Heart left ventricle (tissue), 16 donors: Measurements from ENCODE around the gene SMYD1. TPM values are rescaled to one million over a fixed set of nuclear protein-coding genes. Genes with fewer than 3 reads are reported as not detected.
A peak's percentile ranks its signal among the peaks of the same experiment; 100 is the strongest.

ENCODE experiments used
- ATAC-seq, 4 donors: fragments of 200-7000 bp; cut with Tn5 transposase; one replicate each; pipeline ENCODE4 v1.9.1; 2020 to 2022; ENCODE audit warnings: moderate library complexity in 4 of 4, mild to moderate bottlenecking in 3 of 4, moderate number of reproducible peaks in 1 of 4
- DNase-seq, 5 donors: peaks; one replicate each; pipeline ENCODE4 v3.0.0-alpha.2; 2020
- H3K27ac ChIP-seq, 12 donors: fragments of 200-600 bp; sonication (generic) in 4 of 12; one replicate each; pipeline versions ENCODE4 v1.5.0 to v1.8.0; 2016 to 2022; ENCODE audit warnings: mild to moderate bottlenecking in 2 of 12
- H3K27me3 ChIP-seq, 9 donors: fragments of 200-600 bp; sonication (generic) in 2 of 9; one replicate each; pipeline versions ENCODE4 v1.5.1 to v1.8.0; 2016 to 2022; ENCODE audit warnings: mild to moderate bottlenecking in 3 of 9
- H3K36me3 ChIP-seq, 9 donors: fragments of 200-600 bp; sonication (generic) in 2 of 9; one replicate each; pipeline versions ENCODE4 v1.5.0 to v1.8.0; 2018 to 2022; ENCODE audit warnings: mild to moderate bottlenecking in 2 of 9
- H3K4me1 ChIP-seq, 12 donors: fragments of 200-600 bp; sonication (generic) in 4 of 12; one replicate each; pipeline versions ENCODE4 v1.5.0 to v1.8.0; 2016 to 2022; ENCODE audit warnings: mild to moderate bottlenecking in 3 of 12
- H3K4me3 ChIP-seq, 12 donors: fragments of 200-600 bp; sonication (generic) in 4 of 12; one replicate each; pipeline versions ENCODE4 v1.5.0 to v1.8.0; 2017 to 2022; ENCODE audit warnings: mild to moderate bottlenecking in 9 of 12, moderate library complexity in 4 of 12
- H3K9me3 ChIP-seq, 12 donors: fragments of 200-600 bp; sonication (generic) in 4 of 12; one replicate each; pipeline versions ENCODE4 v1.5.0 to v1.8.0; 2016 to 2022; ENCODE audit warnings: mild to moderate bottlenecking in 1 of 12
- POLR2A ChIP-seq, 2 donors: fragments of 450-650 bp; IDR thresholded peaks; one replicate each; pipeline ENCODE4 v1.6.1; 2017; ENCODE audit warnings: antibody characterized with exemption in 2 of 2, mild to moderate bottlenecking in 2 of 2, moderate library complexity in 2 of 2
- WGBS, 4 donors: extraction: QIAGEN DNeasy Blood & Tissue Kit in 2 of 4; methylation state at CpG; one replicate each; pipeline versions ENCODE4 v1.1.5 to v1.1.7; 2013 to 2018; 5-methylcytosine and 5-hydroxymethylcytosine counted together
- intact Hi-C, 10 donors: fragments of 100-400 bp; cut with DNase I; formaldehyde crosslinking; loops; one replicate each; pipeline versions ENCODE4 v1.11.1 to v1.14.2; 2022
- polyA plus RNA-seq, 2 donors: library from polyadenylated mRNA; stranded (reverse); fragments of 200-250 nt; gene quantifications; one replicate each; pipeline ENCODE4 v1.2.3, GENCODE V29; 2013
- total RNA-seq, 9 donors: library from RNA; depleted of rRNA in 2 of 9; stranded (reverse); fragments of >200 nt in 2 of 9; fragmentation: NEBNext Ultra II Directional in 3 of 9; extraction: Animal tissue kit (Norgen Biotek cat#: 25700) in 3 of 9; gene quantifications; one replicate each; pipeline versions ENCODE4 v1.1.0 to v1.2.4, GENCODE V29; 2016 to 2023
- TF ChIP-seq, protein P1 (sequence below), 12 donors: fragments of 200-600 bp; sonication (generic) in 4 of 12; IDR thresholded peaks; one replicate each; pipeline versions ENCODE4 v1.5.0 to v1.8.0; 2018 to 2022; ENCODE audit warnings: antibody characterized with exemption in 12 of 12, mild to moderate bottlenecking in 5 of 12
- donor health status: ischemic (EF 13 %, LVEDD 7.1; RV severe dilation, severe dysfunction).
- donor health status: healthy with polysubstance abuse.
- donor health status: DM: no; HTN: yes; CAD: no.
- donor health status: DM: no; HTN: no; CAD: no.
- donor health status: ischemic (EF 25% LVEDD 6.9; RV normal size, moderate dysfunction).
- donor health status: ischemic (EF 25% LVEDD 5.7; RV mildly dilated, moderate dysfunction).
- donor health status: healthy.
- donor health status: DM: yes; HTN: yes; CAD: no.
- donor health status: ischemic (EF 35%, LVEDD 5.7; RV mildly dilated, moderate dysfunction).
- donor health status: nonischemic (EF 11% LVEDD 7.7; RV severe dilation, severe dysfunction).
- donor health status: DM: yes; HTN: yes; CAD: no.
- donor health status: PGD.
- donor health status: ischemic (EF 29% LVEDD 5.4; RV normal size, mild dysfunction).
- donor health status: nonischemic (EF 23%, LVEDD 6.1; RV moderate dilation, normal function).

The SMYD1 gene
- total and polyA plus RNA-seq, 11 donors: 132 to 658 (median 346) TPM

DNA sequence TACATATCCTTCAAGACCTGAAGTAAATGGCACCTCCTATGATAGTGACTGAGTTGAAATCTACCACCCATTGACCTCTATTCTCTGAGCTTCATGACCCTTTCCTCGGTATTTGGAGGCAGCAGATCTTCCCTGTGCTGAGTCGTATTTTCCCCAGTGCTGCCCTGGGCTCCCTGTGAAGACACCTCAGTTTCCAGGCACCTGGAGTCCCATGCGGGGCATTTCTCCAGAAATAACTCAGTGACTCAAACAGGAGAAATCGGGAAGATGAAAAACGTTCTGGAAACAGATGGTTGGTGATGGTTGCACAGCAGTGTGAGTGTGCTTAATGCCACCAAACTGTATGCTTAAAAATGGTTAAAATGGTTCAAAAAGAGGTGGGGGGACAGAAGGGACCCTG lies 18.0 kb downstream of the SMYD1 start:
- H3K36me3 ChIP-seq: peaks cover 0 to 51% (median 6%) of the 10 kb centered on the region in 9 donors
- no peak overlapping the region for H3K27ac ChIP-seq
- no peak for TF ChIP-seq POLR2A (IDR thresholded peaks at IDR 0.05)
- TF ChIP-seq, protein P1, sequence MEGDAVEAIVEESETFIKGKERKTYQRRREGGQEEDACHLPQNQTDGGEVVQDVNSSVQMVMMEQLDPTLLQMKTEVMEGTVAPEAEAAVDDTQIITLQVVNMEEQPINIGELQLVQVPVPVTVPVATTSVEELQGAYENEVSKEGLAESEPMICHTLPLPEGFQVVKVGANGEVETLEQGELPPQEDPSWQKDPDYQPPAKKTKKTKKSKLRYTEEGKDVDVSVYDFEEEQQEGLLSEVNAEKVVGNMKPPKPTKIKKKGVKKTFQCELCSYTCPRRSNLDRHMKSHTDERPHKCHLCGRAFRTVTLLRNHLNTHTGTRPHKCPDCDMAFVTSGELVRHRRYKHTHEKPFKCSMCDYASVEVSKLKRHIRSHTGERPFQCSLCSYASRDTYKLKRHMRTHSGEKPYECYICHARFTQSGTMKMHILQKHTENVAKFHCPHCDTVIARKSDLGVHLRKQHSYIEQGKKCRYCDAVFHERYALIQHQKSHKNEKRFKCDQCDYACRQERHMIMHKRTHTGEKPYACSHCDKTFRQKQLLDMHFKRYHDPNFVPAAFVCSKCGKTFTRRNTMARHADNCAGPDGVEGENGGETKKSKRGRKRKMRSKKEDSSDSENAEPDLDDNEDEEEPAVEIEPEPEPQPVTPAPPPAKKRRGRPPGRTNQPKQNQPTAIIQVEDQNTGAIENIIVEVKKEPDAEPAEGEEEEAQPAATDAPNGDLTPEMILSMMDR (IDR thresholded peaks at IDR 0.05): no peak
- H3K9me3 ChIP-seq: no peaks in the 10 kb centered on the region
- H3K4me1 ChIP-seq: peaks cover 0 to 19% (median 7%) of the 10 kb centered on the region in 12 donors
- intact Hi-C loops: no loop called here
- no peak overlapping the region for H3K4me3 ChIP-seq
- WGBS, 4 donors: 48 to 66% (median 58%) methylated on average over 5 of the region's 5 CpGs
- no peak for ATAC-seq
- no peak for DNase-seq
- H3K27me3 ChIP-seq: no peaks in the 10 kb centered on the region

DNA sequence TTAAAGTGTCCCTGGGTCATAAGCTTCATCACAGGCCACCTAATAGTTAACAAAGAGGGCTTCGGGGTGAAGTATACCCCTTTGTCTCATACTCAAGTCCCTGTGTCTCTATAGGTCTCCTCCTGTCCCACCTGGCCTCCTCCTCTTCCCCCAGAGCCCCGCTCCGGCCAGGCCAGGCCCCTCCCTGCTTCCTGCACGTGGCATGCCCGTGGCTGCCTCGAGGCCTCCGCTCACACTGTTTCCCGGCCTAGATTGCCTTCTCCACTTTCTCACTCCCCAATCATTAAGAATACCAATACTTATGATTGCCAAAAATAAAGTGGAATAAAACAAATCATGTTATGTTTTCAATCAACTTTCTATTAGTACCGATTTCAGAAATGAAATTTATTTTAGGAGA lies 18.8 kb downstream of the SMYD1 start:
- DNase-seq: no peak
- Histone ChIP-seq H3K4me1 (peaks cover 0 to 17% (median 7%) of the 10 kb centered on the region in 12 donors), H3K9me3 (no peaks in the 10 kb centered on the region), H3K27ac (no peak overlapping the region), H3K27me3 (no peaks in the 10 kb centered on the region), H3K36me3 (peaks cover 0 to 58% (median 9%) of the 10 kb centered on the region in 9 donors), H3K4me3 (no peak overlapping the region)
- no peak for ATAC-seq
- TF ChIP-seq, protein P1 (IDR thresholded peaks at IDR 0.05): no peak
- TF ChIP-seq POLR2A (IDR thresholded peaks at IDR 0.05): no peak
- WGBS, 4 donors: 54 to 61% (median 60%) methylated on average over 9 of the region's 9 CpGs
- intact Hi-C loops: no loop called here

DNA sequence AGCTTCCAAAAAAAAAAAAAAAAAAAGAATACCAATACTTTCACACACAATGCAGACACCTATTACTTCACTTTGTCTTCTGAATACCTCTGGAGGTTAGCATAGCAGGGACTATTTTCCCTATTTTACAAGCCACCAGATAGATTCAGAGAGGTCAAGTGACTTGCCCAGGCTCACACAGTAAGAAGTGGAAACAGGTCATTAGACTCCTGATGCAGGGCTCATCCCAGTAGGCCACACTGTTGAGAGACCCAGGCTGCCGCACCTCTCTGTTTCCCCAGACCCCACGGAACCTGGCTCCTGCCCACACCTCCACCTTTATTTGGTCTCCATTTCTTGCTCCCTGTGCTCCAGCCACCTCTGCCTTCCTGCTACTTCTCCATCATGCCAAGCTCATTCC lies 19.4 kb downstream of the SMYD1 start:
- WGBS, 4 donors: 83 to 95% (median 88%) methylated on average over 2 of the region's 2 CpGs
- DNase-seq: no peak

DNA sequence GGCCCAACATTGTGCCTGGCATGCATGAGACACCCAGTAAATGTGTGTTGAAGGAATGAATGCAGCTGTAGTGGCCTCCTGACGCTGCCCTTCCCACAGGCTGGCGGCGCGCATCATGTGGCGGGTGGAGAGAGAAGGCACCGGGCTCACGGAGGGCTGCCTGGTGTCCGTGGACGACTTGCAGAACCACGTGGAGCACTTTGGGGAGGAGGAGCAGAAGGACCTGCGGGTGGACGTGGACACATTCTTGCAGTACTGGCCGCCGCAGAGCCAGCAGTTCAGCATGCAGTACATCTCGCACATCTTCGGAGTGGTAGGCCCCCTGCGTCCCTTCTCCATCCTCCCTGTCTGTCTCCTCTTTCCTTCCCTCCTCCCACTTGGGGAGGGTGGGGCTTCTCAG lies 20.1 kb downstream of the SMYD1 start:
- peak in 1 of 4 donors; percentile 10 for ATAC-seq
- peaks cover 0 to 70% (median 20%) of the 10 kb centered on the region in 9 donors for H3K36me3 ChIP-seq
- no peak overlapping the region for H3K27ac ChIP-seq
- TF ChIP-seq, protein P1 (IDR thresholded peaks at IDR 0.05): no peak
- TF ChIP-seq POLR2A (IDR thresholded peaks at IDR 0.05): no peak
- peaks cover 0 to 9% (median 0%) of the 10 kb centered on the region in 12 donors for H3K4me1 ChIP-seq
- no peak overlapping the region for H3K4me3 ChIP-seq
- no peak for DNase-seq
- 71 to 81% (median 77%) methylated on average over 15 to 17 of the region's 17 CpGs for WGBS, 4 donors
- intact Hi-C loops: no loop called here
- no peaks in the 10 kb centered on the region for H3K9me3 ChIP-seq
- no peaks in the 10 kb centered on the region for H3K27me3 ChIP-seq

More for the DNA sequence above, 19.4 kb downstream of the SMYD1 start:
- ATAC-seq: no peak
- Histone ChIP-seq H3K27ac (no peak overlapping the region), H3K9me3 (no peaks in the 10 kb centered on the region), H3K36me3 (peaks cover 0 to 63% (median 13%) of the 10 kb centered on the region in 9 donors), H3K4me3 (no peak overlapping the region), H3K4me1 (peaks cover 0 to 10% (median 4%) of the 10 kb centered on the region in 12 donors), H3K27me3 (no peaks in the 10 kb centered on the region)
- TF ChIP-seq POLR2A (IDR thresholded peaks at IDR 0.05): no peak
- TF ChIP-seq, protein P1 (IDR thresholded peaks at IDR 0.05): no peak
- intact Hi-C loops: no loop called here
